NCI-H748 (cell line): ENCODE measurements around the gene PLEKHH3.
"Not testable (repeated sequence)": the region's sequence is repeated elsewhere in the genome, so short reads cannot be mapped to it uniquely, and the experiment has no call there.

Experiments used
- DNase-seq: peaks from one replicate; lab custom pipeline; 2025; ENCODE audit not compliant: unreplicated experiment; lab: John Stamatoyannopoulos, UW

PLEKHH3 gene

GRCh38 chr17:42632949-42633444, 43.8 kb downstream of the PLEKHH3 start:
- DNase-seq: no peak

DNA sequence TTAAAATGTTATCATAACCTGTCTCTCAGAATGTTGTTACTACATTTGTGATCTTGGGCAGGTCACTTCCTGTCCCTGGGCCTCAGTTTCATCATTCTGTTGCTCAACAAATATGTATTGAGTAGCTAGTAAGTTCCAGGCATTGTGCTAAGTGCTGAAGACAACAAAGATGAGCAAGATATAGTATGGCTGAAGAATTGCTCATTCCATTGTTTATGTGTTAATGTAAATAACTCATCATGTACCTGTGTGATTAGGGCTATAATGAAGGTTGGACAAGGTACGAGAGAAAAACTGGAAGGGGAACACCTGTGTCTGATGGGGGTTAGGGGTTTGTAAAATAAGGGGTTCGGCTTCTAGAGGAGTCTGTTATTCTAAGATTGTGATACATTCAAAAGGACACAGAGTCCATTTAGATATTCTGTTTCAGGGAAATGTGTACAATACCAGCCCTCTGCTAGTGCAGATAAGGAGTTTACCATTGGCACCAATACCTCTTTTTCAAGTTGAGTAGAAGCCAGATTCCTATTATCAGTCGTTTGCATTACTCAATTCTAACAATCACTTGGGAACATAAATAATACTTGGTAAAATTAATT, 47.3 kb downstream of the PLEKHH3 start:
- no peak for DNase-seq

DNA sequence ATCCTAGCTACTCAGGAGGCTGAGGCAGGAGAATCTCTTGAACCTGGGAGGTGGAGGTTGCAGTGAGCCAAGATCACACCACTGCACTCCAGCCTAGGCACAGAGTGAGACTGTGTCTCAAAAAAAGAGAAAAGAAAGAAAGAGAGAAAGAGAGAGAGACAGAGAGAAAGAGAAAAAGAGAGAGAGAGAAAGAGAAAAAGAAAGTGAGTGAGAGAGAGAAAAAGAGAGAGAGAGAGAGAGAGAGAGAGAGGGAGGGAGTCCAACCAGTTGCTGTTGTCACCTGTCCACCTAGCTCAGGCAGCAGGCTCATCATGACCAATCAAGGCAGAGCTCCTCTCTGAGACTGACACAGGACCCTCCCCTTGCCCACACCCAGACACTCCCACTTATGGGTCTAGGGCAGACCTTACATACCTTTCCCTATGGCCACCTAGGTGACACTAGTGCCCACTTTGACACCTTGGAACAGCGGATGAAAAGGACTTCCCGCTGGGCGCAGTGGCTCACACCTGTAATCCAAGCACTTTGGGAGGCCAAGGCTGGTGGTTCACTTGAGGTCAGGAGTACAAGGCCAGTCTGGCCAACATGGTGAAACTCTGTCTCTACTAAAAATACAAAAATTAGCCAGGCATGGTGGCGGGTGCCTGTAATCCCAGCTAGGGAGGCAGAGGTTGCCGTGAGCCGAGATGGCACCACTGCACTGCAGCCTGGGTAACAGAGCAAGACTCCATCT, 49.6 kb downstream of the PLEKHH3 start:
- not testable (repeated sequence) for DNase-seq

- no peak for DNase-seq
Observed at GRCh38 chr17:42623732-42624596, 52.8 kb downstream of the PLEKHH3 start.

DNA sequence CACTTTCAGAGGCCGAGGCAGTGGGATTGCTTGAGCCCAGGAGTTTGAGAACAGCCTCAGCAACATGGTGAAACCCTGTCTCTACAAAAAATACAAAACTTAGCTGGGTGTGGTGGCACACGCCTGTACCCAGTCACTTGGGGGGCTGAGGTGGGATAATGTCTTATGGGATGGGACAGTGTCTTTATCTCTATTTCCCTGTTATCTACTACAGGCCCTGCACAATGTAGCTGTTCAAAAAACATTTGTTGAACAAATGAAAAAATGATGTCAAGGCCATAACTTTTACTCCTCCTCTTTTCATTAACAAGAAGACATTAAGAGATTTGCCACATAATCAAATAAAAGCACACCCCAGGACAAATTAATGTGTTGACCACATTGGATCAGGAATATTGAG, 53.5 kb downstream of the PLEKHH3 start:
- no peak for DNase-seq

DNA sequence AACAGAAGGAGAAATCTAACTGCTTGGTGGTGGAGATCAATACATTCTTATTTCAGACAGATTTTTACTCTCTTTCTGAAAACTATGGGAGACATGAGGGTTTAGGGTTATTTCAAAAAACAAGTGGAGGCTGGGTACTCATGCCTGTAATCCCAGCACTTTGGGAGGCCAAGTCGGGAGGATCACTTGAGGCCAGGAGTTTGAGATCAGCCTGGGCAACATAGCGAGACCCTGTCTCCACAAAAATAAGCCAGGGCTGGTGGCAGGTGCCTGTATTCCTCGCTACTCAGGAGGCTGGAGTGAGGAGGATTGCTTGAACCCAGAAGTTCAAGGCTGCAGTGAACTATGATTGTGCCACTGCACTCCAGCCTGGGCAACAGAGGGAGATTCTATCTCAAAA, 54.8 kb downstream of the PLEKHH3 start:
- DNase-seq: not testable (repeated sequence)

- DNase-seq: peak; percentile 31
Observed at GRCh38 chr17:42618442-42619150, 58.2 kb downstream of the PLEKHH3 start.

GRCh38 chr17:42617956-42618431, 58.8 kb downstream of the PLEKHH3 start:
- no peak for DNase-seq
